Sigmoid colon (tissue), 7 donors: ENCODE measurements around the gene RSPH6A. TPM values are rescaled to one million over a fixed set of nuclear protein-coding genes. Genes with fewer than 3 reads are reported as not detected.

ENCODE experiments used
- DNase-seq: peaks from one replicate; pipeline ENCODE4 v3.0.0-alpha.2; 2019
- H3K27ac ChIP-seq, 4 donors: fragments of 200-600 bp; sonication (generic); one replicate each; pipeline ENCODE4 v1.5.1; 2016 to 2019; ENCODE audit warnings: mild to moderate bottlenecking in 1 of 4
- H3K27me3 ChIP-seq, 3 donors: fragments of 200-600 bp; sonication (generic); one replicate each; pipeline ENCODE4 v1.5.1; 2019; ENCODE audit warnings: mild to moderate bottlenecking in 1 of 3
- H3K36me3 ChIP-seq, 4 donors: fragments of 200-600 bp; sonication (generic); one replicate each; pipeline ENCODE4 v1.5.1; 2016 to 2019
- H3K4me1 ChIP-seq, 4 donors: fragments of 200-600 bp; sonication (generic); one replicate each; pipeline ENCODE4 v1.5.1; 2017 to 2019
- H3K4me3 ChIP-seq, 4 donors: fragments of 200-600 bp; sonication (generic); one replicate each; pipeline ENCODE4 v1.5.1; 2017 to 2019; ENCODE audit warnings: mild to moderate bottlenecking in 2 of 4, moderate library complexity in 1 of 4
- H3K9me3 ChIP-seq, 4 donors: fragments of 200-600 bp in 3 of 4; sonication (generic) in 3 of 4; one replicate each; pipeline versions ENCODE4 v1.5.1 to v1.6.1; 2013 to 2019
- EP300 ChIP-seq, 4 donors: sonication (generic); formaldehyde crosslinking; IDR thresholded peaks; one replicate each; pipeline ENCODE4 v1.6.1; 2017; ENCODE audit warnings: antibody characterized with exemption in 4 of 4
- POLR2A ChIP-seq, 2 donors: fragments of 450-650 bp; IDR thresholded peaks; one replicate each; pipeline ENCODE4 v1.6.1; 2016; ENCODE audit warnings: antibody characterized with exemption in 2 of 2, mild to moderate bottlenecking in 2 of 2, moderate library complexity in 2 of 2
- POLR2AphosphoS5 ChIP-seq, 4 donors: sonication (generic); formaldehyde crosslinking; IDR thresholded peaks; one replicate each; pipeline ENCODE4 v1.6.1; 2017; ENCODE audit warnings: antibody characterized with exemption in 4 of 4
- WGBS, 2 donors: extraction: QIAGEN DNeasy Blood & Tissue Kit; methylation state at CpG; one replicate each; pipeline ENCODE4 v1.1.7; 2013; 5-methylcytosine and 5-hydroxymethylcytosine counted together
- intact Hi-C: fragments of 100-400 bp; cut with DNase I; formaldehyde crosslinking; loops from one replicate; pipeline ENCODE4 v1.15.1; 2023
- polyA plus RNA-seq, 3 donors: library from polyadenylated mRNA; stranded (reverse); fragments of 200-250 nt; gene quantifications; one replicate each; pipeline ENCODE4 v1.2.3, GENCODE V29; 2013
- total RNA-seq, 4 donors: library from RNA; depleted of rRNA; stranded (reverse); fragments of >200 nt; gene quantifications; one replicate each; pipeline ENCODE4 v1.1.0, GENCODE V29; 2016
- TF ChIP-seq, protein P1 (sequence below), 4 experiments: fragments of 450-650 bp in 3 of 4; fragments of 200-600 bp in 1 of 4; IDR thresholded peaks; one replicate each; pipeline ENCODE4 v1.5.1; 2016 to 2019; ENCODE audit warnings: antibody characterized with exemption in 4 of 4, mild to moderate bottlenecking in 3 of 4, moderate library complexity in 2 of 4
- donor health status: healthy with polysubstance abuse.
- donor health status: Bipolar disorder and iron deficiency.
- donor health status: healthy.

The RSPH6A gene
- total and polyA plus RNA-seq, 7 donors, result 0.12 TPM; not detected in 6

DNA sequence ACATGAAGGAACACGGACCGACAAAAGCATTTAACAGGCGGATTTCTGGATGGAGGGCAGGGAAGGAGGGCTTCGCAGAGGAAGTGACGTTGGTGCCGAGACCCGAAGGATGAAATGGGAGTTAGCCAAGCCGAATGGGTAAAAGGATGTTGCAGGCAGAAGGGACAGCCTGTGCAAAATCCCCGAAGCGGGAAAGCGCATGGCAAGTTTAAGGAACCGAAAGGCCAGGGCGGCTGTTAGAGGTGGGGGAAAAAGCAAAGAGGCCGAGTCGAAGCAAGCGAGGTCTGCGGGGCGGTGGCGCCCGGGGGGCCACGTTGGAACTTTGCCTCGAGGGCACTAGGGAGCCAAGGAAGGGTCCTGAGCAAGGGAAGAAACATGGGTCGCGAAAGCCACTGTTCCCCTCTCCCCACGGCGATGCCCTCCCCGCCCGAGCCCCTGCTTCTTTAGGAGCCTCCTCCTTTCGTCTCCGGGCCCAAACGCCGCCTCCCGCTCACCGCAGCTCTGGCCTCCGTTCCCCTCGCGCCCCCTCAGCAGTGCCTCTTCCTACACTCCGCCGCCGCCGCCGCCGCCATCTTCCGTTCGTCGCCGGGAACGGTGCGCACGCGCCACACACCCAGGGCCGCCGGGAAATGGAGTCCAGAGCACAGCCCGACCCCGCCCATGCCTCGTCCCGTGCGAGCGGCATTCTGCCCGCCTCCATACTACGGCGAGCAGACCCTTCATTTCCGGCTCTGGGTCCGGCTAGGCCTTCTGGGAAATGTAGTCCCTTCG is 47.6 kb upstream of the RSPH6A start, which contains the start of gene SYMPK:
SYMPK (minus strand) TSS at position 584 of the 771 bp plus-strand sequence. CDS start 8,652 bp downstream, outside the sequence.
- intact Hi-C loops, result loop anchor here (1.0 to 5.0 kb wide), 2 partner anchors 24 to 155 kb away; partner anchors contain the start of gene IRF2BP1
- Histone ChIP-seq H3K4me3 (peak within 1 kb of the TSS; percentile 94 to 99 (median 96)), H3K27ac (peak within 1 kb of the TSS; percentile 92 to 97 (median 96)), H3K9me3 (no peaks in the 10 kb centered on the region), H3K27me3 (peaks cover 8 to 32% (median 24%) of the 10 kb centered on the region in 3 donors), H3K36me3 (peaks cover 0 to 34% (median 9%) of the 10 kb centered on the region in 4 donors), H3K4me1 (peaks cover 0 to 33% (median 24%) of the 10 kb centered on the region in 4 donors)
- WGBS, 2 donors, result 0 to 1% methylated on average over 65 of the region's 65 CpGs
- DNase-seq, result peak; percentile 99
- TF ChIP-seq POLR2AphosphoS5 (IDR thresholded peaks at IDR 0.05), result peak; percentile 78 to 93 (median 88)
- TF ChIP-seq, protein P1, sequence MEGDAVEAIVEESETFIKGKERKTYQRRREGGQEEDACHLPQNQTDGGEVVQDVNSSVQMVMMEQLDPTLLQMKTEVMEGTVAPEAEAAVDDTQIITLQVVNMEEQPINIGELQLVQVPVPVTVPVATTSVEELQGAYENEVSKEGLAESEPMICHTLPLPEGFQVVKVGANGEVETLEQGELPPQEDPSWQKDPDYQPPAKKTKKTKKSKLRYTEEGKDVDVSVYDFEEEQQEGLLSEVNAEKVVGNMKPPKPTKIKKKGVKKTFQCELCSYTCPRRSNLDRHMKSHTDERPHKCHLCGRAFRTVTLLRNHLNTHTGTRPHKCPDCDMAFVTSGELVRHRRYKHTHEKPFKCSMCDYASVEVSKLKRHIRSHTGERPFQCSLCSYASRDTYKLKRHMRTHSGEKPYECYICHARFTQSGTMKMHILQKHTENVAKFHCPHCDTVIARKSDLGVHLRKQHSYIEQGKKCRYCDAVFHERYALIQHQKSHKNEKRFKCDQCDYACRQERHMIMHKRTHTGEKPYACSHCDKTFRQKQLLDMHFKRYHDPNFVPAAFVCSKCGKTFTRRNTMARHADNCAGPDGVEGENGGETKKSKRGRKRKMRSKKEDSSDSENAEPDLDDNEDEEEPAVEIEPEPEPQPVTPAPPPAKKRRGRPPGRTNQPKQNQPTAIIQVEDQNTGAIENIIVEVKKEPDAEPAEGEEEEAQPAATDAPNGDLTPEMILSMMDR (IDR thresholded peaks at IDR 0.05), result no peak
- peak; percentile 56 to 61 for TF ChIP-seq POLR2A (IDR thresholded peaks at IDR 0.05)
- TF ChIP-seq EP300 (IDR thresholded peaks at IDR 0.05), result peak in 1 of 4 donors; percentile 70

DNA sequence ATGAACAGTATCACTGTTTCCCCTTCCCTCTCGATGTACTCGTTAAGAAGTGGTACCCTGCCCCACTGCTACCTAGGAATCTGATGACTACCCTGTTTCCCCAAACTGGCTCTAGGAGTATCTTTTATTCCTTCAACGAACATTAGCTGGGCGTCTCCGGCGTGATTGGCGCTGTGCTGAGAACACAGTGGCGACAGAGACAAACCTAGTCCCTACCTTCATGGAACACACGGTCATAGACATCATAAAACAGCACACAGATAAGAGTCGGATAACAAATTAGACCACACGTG is 47.1 kb upstream of the RSPH6A start:
- intact Hi-C loops, result loop anchor here (5.0 kb wide), 1 partner anchor 155 kb away; no protein-coding TSS in a partner anchor
- H3K27me3 ChIP-seq, result peaks cover 8 to 32% (median 24%) of the 10 kb centered on the region in 3 donors
- peaks cover 0 to 33% (median 24%) of the 10 kb centered on the region in 4 donors for H3K4me1 ChIP-seq
- H3K36me3 ChIP-seq, result peaks cover 0 to 34% (median 9%) of the 10 kb centered on the region in 4 donors
- H3K4me3 ChIP-seq, result peak overlapping the region; percentile 94 to 99 (median 96)
- no peak for DNase-seq
- TF ChIP-seq, protein P1 (IDR thresholded peaks at IDR 0.05), result no peak
- TF ChIP-seq POLR2A (IDR thresholded peaks at IDR 0.05), result no peak
- TF ChIP-seq EP300 (IDR thresholded peaks at IDR 0.05), result no peak
- no peak for TF ChIP-seq POLR2AphosphoS5 (IDR thresholded peaks at IDR 0.05)
- H3K9me3 ChIP-seq, result no peaks in the 10 kb centered on the region
- H3K27ac ChIP-seq, result peak overlapping the region; percentile 92 to 97 (median 96)
- 0% methylated on average over 11 of the region's 11 CpGs for WGBS, 2 donors

DNA sequence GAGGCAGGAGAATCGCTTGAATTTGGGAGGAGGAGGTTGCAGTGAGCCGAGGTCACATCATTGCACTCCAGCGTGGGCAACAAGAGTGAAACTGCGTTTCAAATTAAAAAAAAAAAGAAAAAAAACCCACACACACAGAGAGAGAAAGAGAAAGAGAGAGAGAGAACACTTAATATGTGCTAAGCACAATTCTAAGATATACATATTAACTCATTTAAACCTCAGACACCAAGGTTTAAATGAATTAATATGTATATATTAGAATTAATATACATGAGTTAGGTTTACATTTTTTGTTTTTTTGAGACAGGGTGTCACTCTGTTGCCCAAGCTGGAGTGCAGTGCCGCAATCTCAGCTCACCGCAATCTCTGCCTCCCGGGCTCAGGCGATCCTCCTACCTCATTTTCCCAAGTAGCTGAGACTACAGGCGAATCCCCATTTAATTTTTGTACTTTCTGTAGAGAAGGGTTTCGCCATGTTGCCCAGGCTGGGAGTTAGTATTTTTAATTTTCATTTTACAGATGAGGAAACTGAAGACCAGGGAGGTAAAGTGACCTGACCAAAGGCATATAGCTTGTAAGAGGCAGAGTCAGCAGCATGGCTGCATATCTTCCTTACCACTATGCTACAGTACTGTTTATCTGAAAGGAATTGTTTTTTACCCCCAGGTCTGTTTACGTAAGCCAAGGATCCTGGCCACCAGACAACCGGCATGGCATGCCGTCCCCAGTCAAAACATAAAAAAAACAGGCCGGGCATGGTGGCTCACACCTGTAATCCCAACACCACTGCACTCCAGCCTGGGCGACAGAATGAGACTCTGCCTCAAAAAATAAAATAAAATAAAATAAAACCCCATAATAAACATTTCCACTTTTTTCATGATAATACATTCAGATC is 45.5 kb upstream of the RSPH6A start:
- H3K4me3 ChIP-seq, result no peak overlapping the region
- H3K9me3 ChIP-seq, result no peaks in the 10 kb centered on the region
- no peak for DNase-seq
- H3K4me1 ChIP-seq, result peaks cover 0 to 33% (median 24%) of the 10 kb centered on the region in 4 donors
- TF ChIP-seq POLR2A (IDR thresholded peaks at IDR 0.05), result no peak
- TF ChIP-seq, protein P1 (IDR thresholded peaks at IDR 0.05), result no peak
- TF ChIP-seq POLR2AphosphoS5 (IDR thresholded peaks at IDR 0.05), result no peak
- TF ChIP-seq EP300 (IDR thresholded peaks at IDR 0.05), result no peak
- intact Hi-C loops, result loop anchor here (5.0 kb wide), 1 partner anchor 157 kb away; no protein-coding TSS in a partner anchor
- no peak overlapping the region for H3K27ac ChIP-seq
- peaks cover 8 to 23% (median 22%) of the 10 kb centered on the region in 3 donors for H3K27me3 ChIP-seq
- peaks cover 0 to 37% (median 9%) of the 10 kb centered on the region in 4 donors for H3K36me3 ChIP-seq
- WGBS, 2 donors, result 79 to 88% methylated on average over 15 of the region's 15 CpGs

DNA sequence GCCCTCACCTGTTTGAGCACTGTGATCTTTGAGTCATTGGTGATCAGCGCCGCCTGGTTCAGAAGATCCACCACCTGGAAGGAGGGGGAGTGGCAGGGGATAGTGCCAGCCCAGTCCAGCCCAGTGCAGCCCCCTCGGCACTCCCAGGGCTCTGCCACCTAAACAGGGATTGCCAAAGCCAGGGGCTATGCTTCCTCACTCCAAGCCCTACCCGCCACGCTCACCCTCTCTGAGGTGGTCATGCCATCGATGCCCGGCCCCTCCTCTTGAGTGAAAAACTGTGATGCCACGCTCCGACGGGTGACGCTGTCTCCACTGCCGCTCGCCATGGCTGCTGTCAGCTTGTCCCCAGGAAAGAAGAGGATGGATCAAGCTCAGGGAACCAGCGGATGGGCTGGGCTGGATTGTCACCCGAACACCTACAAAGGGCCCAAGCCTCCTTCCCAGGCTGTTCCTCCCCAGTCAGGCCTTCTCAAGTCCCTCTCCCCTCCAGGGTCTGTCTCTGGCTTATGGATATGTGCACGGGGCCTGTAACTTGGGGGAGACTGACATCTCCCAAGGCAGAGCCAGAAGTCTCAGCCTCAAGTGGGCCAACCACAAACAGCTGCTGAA is 39.2 kb upstream of the RSPH6A start:
- Histone ChIP-seq H3K9me3 (no peaks in the 10 kb centered on the region), H3K27ac (no peak overlapping the region), H3K36me3 (peaks cover 12 to 74% (median 38%) of the 10 kb centered on the region in 4 donors), H3K27me3 (no peaks in the 10 kb centered on the region), H3K4me1 (no peaks in the 10 kb centered on the region), H3K4me3 (no peak overlapping the region)
- no peak for DNase-seq
- 89 to 97% methylated on average over 16 of the region's 16 CpGs for WGBS, 2 donors
- intact Hi-C loops, result no loop called here
- TF ChIP-seq POLR2A (IDR thresholded peaks at IDR 0.05), result no peak
- no peak for TF ChIP-seq EP300 (IDR thresholded peaks at IDR 0.05)
- no peak for TF ChIP-seq POLR2AphosphoS5 (IDR thresholded peaks at IDR 0.05)
